NCI-H1092 treated with DMSO at 0.1 percent for 48 hours (cell line): ENCODE results near the gene COL27A1.

ENCODE experiments used
- DNase-seq: peaks from one replicate; lab custom pipeline; 2025; lab: John Stamatoyannopoulos, UW

Gene COL27A1

DNA sequence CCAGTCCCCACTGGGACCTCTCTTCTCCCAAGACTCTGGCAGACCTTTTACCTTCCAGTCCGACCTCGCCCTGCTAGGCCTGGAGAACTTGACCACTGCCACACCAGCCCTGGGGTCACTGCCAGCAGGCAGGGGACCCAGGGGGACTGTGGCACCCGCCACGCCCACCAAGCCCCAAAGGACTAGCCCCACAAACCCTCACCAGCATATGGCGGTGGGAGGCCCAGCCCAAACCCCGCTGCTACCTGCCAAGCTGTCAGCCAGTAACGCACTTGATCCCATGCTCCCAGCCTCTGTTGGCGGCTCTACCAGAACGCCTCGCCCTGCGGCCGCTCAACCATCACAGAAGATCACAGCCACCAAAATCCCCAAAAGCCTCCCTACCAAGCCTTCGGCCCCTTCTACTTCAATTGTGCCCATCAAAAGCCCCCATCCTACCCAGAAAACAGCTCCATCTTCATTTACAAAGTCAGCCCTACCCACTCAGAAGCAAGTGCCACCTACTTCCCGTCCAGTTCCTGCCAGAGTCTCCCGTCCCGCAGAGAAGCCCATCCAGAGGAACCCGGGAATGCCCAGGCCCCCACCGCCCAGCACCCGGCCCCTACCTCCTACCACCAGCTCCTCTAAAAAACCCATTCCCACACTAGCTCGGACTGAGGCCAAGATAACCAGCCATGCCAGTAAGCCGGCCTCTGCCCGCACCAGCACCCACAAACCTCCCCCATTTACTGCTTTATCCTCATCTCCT is 13.1 kb downstream of the COL27A1 start:
- no peak for DNase-seq

DNA sequence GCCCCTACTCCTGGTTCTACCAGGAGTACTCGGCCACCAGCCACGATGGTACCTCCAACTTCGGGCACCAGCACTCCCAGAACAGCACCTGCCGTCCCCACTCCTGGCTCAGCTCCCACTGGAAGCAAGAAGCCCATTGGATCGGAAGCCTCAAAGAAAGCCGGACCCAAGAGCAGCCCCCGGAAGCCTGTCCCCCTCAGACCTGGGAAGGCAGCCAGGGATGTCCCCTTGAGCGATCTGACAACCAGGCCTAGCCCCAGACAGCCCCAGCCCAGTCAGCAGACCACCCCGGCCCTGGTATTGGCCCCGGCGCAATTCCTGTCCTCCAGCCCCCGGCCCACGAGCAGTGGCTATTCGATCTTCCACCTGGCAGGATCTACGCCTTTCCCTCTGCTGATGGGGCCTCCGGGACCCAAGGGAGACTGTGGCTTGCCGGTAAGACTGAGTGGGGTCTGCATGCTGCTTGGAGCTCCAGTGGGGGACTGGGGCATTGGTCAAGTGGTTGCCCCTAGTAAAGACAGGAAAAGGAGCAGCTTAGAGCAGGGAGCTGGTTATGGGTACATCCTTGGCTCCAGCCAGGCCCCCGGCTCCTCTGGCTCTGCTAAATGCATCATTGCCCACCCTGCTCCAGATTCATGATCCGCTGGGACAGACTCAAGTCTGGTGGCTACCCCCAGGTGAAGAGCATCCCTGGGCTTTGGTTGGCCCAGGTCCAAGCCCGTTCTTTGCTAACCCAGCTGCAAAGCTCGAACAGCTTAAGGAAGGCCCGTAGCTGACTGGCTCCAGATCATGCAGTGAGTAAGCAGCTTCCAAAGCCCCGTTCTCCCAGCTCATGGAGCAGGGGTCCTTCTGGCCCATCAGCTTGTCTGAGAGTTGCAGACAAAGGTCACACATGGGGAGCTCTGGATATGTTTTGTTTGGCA is 14.0 kb downstream of the COL27A1 start:
- no peak for DNase-seq

DNA sequence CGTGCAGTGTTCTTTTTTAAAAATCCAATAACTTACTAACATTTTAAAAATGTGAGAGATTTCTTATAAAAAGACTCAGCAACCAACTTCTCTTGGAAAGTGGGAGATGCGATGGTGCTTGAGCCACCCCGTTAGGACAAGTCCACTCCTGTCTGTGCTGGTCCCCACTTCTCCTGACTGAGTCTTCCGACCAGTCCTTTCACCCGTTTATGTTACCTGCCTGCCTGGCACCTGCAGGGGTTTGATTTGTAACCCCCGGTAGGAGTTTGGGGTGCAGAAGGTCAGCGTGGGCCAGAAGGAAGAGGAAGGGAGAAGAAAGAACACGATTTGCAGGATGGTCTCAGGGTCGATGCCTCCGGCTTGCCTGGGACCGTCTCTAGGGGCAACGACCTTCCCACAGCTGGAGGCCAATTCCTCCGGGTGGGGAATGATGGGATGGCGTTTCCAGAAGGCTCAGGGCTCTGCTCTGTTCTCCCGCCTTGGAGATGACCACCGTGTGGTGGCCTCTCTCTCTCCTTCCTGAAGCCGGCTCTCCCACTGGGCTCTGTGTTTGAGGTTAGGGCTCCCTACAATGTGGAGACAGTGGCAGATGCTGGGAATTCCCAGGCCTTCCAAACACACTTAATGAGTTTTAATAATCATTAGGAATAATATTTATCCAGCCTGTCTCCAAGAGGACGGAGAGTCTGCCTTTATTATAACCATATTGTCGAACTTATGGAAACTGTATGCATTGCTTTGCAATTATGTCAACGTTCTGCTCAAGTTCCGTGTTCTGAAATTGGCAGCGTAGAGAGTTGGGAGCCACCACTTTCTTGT is 14.8 kb downstream of the COL27A1 start:
- no peak for DNase-seq

DNA sequence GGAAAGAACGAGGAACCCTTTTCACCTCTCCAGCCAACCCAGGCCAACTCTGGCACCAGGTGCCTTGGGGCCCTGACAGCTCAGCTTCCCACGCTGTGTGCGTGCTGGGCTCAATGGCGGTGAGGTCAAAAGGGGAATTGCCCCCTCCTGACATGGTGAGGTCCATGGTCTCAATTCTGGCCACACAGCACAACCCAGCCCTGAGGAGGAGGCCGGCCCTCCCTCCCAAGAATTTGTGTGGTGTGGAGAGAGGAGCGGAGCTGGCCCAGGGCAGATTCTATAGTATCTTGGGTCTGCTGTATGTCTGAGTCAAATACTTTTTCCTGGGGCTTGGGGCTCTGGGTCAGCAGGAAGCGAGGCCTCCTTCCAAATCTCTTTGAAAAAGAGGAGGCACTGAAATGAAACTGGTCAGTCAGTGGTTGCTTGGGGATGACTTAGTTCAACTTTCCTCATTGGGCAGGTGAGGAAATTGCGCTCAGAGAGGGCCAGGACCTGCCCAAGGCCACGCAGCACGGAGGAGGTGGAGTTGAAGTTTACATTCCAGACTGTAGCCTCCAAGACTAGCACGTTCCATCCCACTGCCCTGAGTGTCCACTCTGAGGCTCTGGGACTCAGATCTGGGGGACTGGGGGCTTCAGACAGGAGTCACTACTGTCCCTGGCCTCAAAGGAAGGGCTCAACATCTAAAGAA is 15.6 kb downstream of the COL27A1 start:
- no peak for DNase-seq

- DNase-seq, result no peak
Measured at GRCh38 chr9:114171500-114171899, 16.2 kb downstream of the COL27A1 start.

GRCh38 chr9:114172981-114173833 is 17.9 kb downstream of the COL27A1 start:
- no peak for DNase-seq

- DNase-seq, result no peak
Measured at GRCh38 chr9:114174557-114174875, 19.2 kb downstream of the COL27A1 start.

GRCh38 chr9:114174876-114175771 is 19.8 kb downstream of the COL27A1 start:
- DNase-seq, result no peak

- DNase-seq, result no peak
Measured at GRCh38 chr9:114176624-114177291, 21.4 kb downstream of the COL27A1 start.

DNA sequence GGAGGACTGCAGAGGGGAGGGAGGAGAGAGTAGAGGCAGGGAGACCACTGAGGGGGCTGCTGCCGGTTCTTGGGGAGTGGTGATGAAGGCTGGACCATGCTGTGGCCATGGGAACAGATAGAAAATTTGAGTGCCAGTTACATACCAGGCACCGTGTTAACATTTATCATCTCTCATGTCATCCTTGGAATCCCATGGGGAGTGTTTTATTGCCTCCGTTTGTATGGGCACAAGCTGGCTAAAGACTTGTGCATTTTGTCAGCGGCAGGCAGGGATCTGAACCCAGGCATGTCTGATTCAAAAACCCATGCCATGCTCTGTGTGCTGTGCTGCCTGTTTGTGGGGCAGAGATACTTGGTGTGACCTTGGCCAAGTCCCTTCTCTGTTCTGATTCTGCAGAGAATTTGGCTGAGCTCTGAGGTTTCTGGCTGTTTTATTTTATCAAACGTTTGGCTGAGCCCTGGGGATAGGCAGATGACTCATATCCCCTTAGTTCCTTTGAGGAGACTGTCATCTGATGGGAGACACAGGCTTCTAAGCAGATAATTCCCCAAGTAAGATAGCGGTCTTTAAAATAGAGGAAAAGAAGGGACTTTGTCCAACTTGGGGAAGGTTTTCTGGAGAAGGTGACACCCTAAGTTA is 22.2 kb downstream of the COL27A1 start:
- DNase-seq, result no peak

DNA sequence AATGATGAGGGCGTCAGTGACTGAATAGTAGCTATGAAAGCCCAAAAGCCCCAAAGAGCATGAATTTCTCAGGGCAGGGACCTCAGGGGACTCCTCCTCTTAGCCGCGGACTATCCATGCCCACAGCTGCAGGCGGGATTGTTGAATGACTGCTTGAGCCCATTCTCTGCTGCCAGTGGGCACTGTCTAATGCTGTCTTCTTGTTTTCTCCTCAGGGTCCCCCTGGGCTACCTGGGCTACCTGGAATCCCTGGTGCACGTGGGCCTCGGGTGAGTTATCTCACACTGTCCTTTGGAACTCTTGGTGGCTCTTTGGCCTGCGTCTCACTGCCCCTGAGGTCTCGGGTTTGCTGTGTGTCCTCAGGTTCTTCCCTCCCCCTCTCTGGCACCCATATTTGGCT is 22.7 kb downstream of the COL27A1 start:
- DNase-seq, result no peak

GRCh38 chr9:114178756-114179450 is 23.6 kb downstream of the COL27A1 start:
- no peak for DNase-seq

DNA sequence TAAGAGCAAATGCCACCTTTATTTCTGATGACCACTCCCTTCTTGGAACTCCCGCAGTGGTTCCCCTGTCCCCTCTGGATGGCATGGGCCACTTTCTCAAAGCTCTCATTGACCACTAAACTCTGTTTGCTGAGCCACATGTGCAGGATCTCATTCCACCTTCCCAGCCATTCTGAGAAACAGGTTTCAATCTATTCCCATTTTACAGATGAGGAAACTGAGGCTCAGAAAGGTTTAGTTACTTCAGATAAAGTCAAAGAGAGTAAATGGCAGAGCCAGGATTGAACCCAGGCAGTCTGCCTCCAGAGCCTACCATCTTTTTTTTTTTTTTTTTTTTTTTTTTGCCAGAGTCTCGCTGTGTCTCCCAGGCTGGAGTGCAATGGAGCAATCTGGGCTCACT is 24.2 kb downstream of the COL27A1 start:
- no peak for DNase-seq

DNA sequence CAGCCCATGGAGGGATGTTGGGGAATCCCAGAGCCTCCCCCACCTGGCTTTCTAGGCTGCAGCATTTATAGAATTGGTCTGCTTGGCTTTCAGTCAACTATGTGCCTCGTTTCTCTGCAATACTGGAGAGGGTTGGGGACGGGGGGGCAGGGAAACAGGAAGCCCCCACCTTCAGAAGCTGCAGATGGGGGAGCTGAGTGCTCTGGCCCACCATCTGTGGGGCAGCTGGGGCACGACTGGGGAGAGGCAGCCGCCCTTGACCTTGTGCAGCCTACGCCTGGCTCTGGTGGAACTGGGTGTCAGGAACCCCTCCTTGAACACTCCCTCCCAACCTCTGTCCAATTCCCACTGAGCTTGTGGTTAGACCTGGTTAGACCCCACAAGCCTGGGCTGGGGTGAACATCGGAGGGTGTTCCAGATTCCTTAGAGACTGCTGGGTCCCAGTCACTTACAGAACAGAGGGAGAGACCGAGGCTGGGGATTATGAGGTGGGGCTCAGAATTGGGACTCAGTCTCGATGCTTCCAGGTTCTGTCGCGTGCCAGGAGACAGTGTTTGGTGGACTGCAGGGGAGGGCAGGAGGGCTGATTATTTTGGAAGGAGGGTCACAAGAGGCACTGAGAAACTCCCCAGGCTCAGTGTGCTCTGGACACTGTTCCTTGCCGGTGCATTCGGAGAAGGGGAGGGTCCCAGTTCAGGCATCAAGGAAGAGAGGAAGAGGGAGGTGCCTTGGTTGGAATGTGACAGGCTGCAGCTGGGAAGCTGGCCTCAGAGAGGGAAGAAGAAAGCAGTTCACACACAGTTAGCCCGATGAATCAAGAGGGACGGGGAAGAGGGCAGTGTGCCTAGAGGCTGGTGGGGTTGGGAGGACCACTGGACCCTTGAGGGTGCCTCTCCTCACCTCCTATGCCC is 25.6 kb downstream of the COL27A1 start:
- no peak for DNase-seq

DNA sequence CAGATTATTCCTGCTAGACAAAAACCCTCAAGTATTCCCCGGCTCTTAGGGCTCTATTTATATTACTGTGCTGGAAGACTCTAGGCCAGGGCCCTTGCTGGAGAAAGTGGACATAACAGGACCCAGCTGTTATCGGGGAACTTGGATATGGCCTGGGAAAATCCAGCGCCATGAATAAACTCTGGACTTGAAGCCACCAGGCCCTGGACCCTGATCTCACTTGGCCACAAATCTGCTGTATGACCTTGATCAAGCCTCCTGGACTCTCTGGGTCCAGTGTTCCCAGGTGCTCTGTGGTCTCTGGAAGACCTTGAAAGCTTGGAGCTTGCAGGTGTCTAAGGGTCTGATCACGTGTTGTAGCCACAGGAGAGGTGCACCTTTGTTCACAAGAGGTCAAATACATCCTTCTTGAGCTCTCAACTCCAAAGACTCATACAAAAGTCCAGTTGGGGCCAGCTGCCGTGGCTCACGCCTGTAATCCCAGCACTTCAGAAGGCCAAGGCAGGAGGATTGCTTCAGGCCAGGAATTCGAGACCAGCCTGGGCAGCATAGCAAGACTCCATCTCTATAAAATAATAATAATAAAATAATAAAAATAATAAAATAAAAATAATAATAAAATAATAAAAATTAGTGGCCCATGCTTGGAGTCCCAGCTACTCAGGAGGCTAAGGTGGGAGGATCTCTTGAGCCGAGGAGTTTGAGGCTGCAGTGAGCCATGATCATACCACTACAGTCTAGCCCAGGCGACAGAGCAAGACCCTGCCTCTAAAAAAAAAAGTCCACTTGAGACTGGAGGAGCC is 26.5 kb downstream of the COL27A1 start:
- no peak for DNase-seq

- no peak for DNase-seq
Measured at GRCh38 chr9:114183006-114183405, 27.7 kb downstream of the COL27A1 start.
